ENCODE measurements around the gene TNFRSF19.

The TNFRSF19 gene

DNA sequence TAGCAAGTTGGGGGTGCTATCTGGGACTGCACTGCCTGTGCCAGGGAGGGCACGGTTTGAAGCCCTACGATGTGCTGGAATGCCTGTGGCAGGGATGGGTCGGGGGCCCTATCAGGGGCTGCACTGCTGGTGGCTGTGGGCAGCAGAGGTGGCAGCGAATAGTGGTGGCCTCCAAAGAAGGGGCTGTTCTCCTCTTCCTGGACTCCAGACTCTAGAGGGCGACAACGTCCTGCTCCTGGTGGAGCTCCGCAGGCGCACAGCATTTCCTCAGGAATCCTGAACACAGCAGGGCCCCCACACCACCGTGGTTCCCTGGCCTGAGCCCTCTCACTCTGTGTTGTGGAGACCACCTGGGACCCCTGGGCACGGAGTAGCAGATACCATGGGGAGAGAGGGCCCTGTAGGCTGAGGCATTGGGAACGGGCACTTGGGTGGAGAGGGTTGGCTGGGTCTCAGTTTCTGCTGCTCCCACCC, 145.6 kb downstream of the TNFRSF19 start:
- peak; percentile 65 for ATAC-seq
- TF ChIP-seq ZC3H10 (CRISPR knock-in tag; IDR thresholded peaks at IDR 0.05) (no peak), CSRNP3 (CRISPR knock-in tag; IDR thresholded peaks at IDR 0.05) (no peak), PPARA (CRISPR knock-in tag; IDR thresholded peaks at IDR 0.05; ENCODE audit: borderline replicate concordance) (no peak), TOX (CRISPR knock-in tag; IDR thresholded peaks at IDR 0.05; ENCODE audit: borderline replicate concordance) (no peak), ZNF565 (CRISPR knock-in tag; conservative IDR thresholded peaks at IDR 0.05; ENCODE audit: low read depth) (no peak), SNAI2 (CRISPR knock-in tag; IDR thresholded peaks at IDR 0.05) (no peak), PATZ1 (CRISPR knock-in tag; IDR thresholded peaks at IDR 0.05; ENCODE audit: borderline replicate concordance) (no peak), CSDC2 (CRISPR knock-in tag; IDR thresholded peaks at IDR 0.05) (no peak), GLIS3 (CRISPR knock-in tag; IDR thresholded peaks at IDR 0.05) (no peak), RARB (CRISPR knock-in tag; IDR thresholded peaks at IDR 0.05) (no peak), TSHZ2 (CRISPR knock-in tag; IDR thresholded peaks at IDR 0.05) (no peak), ARNTL (CRISPR knock-in tag; IDR thresholded peaks at IDR 0.05; ENCODE audit: borderline replicate concordance, low read depth) (no peak), ZNF70 (CRISPR knock-in tag; IDR thresholded peaks at IDR 0.05) (no peak)

- TF ChIP-seq ZNF70 (CRISPR knock-in tag; IDR thresholded peaks at IDR 0.05) (no peak), ZFP30 (CRISPR knock-in tag; IDR thresholded peaks at IDR 0.05) (no peak), SNAI2 (CRISPR knock-in tag; IDR thresholded peaks at IDR 0.05) (no peak), ARNTL (CRISPR knock-in tag; IDR thresholded peaks at IDR 0.05; ENCODE audit: borderline replicate concordance, low read depth) (no peak), ZNF8 (CRISPR knock-in tag; IDR thresholded peaks at IDR 0.05) (no peak), ISL1 (CRISPR knock-in tag; IDR thresholded peaks at IDR 0.05) (no peak), TOX (CRISPR knock-in tag; IDR thresholded peaks at IDR 0.05; ENCODE audit: borderline replicate concordance) (no peak), PPARA (CRISPR knock-in tag; IDR thresholded peaks at IDR 0.05; ENCODE audit: borderline replicate concordance) (no peak), RARB (CRISPR knock-in tag; IDR thresholded peaks at IDR 0.05) (no peak), ZFP3 (CRISPR knock-in tag; IDR thresholded peaks at IDR 0.05) (no peak)
- TF ChIP-seq, protein P1, sequence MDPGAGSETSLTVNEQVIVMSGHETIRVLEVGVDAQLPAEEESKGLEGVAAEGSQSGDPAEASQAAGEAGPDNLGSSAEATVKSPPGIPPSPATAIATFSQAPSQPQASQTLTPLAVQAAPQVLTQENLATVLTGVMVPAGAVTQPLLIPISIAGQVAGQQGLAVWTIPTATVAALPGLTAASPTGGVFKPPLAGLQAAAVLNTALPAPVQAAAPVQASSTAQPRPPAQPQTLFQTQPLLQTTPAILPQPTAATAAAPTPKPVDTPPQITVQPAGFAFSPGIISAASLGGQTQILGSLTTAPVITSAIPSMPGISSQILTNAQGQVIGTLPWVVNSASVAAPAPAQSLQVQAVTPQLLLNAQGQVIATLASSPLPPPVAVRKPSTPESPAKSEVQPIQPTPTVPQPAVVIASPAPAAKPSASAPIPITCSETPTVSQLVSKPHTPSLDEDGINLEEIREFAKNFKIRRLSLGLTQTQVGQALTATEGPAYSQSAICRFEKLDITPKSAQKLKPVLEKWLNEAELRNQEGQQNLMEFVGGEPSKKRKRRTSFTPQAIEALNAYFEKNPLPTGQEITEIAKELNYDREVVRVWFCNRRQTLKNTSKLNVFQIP (CRISPR knock-in tag; IDR thresholded peaks at IDR 0.05; ENCODE audit: borderline replicate concordance, low read depth): no peak
- ATAC-seq: no peak
These were observed 146.2 kb downstream of the TNFRSF19 start for GRCh38 chr13:23716401-23716800.

- no peak for ATAC-seq
- TF ChIP-seq ZFP3 (CRISPR knock-in tag; IDR thresholded peaks at IDR 0.05): no peak
These were observed 148.8 kb downstream of the TNFRSF19 start for GRCh38 chr13:23718996-23719395.

- no peak for ATAC-seq
- TF ChIP-seq TSHZ2 (CRISPR knock-in tag; IDR thresholded peaks at IDR 0.05) (no peak), ISL1 (CRISPR knock-in tag; IDR thresholded peaks at IDR 0.05) (no peak), ZNF565 (CRISPR knock-in tag; conservative IDR thresholded peaks at IDR 0.05; ENCODE audit: low read depth) (no peak), ZNF8 (CRISPR knock-in tag; IDR thresholded peaks at IDR 0.05) (no peak), OSR1 (CRISPR knock-in tag; IDR thresholded peaks at IDR 0.05) (no peak)
These were observed 152.7 kb downstream of the TNFRSF19 start for GRCh38 chr13:23722726-23723453.
